Endothelial cell of hepatic sinusoid (primary cell): ENCODE results near the gene MBIP.

Source experiments
- in situ Hi-C: cut with HindIII; loops from 2 replicates; pipeline ENCODE4 v1.10.0; 2017; ENCODE audit warnings: low sequenced_read_pairs

The MBIP gene

DNA sequence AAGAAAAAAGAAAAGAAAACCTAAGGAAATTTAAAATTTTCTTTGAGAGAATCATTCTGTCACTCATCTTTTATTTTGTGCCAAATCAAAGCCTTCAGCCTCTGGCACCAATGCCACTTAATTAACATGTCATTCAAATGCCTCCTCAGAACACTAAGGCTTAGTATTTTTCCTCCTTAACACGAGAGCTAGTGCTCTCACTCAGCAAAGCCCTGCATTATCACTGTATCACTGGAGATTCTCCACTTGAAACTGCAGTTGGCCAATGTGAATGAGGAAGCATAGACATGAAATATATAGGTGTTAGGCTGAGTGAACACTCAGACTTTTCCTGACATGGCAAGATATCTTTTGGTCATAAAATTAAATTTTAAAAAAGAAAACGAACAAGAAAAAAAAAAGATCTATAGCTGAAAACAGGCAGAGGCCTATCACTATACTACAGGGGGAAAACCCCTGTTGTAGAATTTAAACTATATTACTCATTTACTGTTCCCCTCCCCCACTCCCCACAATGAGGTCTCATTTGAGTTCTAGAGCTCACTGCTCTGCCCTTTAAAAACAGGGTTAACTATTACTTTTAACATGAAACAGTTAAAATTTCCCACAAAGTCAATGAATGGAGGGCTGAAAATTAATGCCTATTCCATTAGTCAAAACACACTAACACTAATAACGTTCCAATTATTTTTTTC, 5.1 kb downstream of the MBIP start:
- in situ Hi-C loops = no loop called here

DNA sequence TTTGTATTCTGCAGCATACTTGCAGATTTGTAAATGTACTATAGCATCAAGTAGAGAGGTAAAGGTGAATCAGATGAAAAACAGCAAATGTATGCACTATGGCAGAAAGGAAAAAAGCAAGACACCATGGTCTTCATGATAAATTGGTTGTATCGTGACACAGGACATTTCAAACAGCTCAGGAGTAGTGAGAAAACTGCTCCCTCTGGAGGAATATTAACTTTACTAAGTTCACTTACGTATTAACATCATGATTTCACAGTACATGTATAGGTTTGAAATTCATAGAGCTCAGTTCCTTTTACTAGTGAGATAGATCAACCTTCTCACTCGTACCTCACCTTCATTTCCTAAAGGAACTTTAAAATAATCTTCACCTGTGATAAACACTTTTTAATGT, 6.5 kb downstream of the MBIP start:
- in situ Hi-C loops = no loop called here

DNA sequence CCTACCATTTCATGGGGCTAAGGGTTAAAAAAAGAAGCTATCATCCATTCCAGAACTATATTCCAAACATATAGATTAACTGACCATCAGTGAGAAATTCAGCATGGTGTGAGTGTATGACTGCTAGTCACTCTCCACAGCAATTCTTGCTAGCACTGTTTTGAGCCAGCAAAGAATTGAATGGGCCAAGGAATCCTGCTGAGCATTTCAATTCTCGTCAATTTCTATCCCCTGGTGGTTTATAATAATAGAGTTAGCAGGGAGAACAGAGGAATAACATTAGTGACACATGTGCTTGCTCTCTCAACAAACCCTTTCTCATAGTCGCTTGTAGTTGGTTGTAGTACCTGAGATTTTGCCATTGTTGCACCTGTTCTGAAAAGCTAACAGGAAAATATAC, 7.2 kb downstream of the MBIP start:
- in situ Hi-C loops = no loop called here

DNA sequence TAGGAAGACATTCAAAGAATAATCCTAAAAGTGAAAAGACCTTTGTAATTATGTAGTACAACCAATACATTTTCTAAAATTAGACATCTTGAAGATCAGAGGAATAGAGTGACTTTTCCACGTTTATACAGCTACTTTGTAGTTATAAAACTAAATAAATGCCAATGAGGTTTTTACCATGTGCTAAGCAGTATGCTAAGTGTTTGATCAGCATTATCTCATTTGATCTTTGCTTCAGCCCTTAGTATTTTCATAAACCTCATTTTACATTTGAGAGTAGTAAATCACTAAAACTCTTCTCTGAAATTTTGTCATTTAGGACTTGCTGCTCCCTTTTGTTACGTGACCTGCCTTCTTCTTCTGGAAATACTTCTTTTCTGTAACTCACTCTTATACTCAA, 13.6 kb downstream of the MBIP start:
- in situ Hi-C loops = no loop called here

DNA sequence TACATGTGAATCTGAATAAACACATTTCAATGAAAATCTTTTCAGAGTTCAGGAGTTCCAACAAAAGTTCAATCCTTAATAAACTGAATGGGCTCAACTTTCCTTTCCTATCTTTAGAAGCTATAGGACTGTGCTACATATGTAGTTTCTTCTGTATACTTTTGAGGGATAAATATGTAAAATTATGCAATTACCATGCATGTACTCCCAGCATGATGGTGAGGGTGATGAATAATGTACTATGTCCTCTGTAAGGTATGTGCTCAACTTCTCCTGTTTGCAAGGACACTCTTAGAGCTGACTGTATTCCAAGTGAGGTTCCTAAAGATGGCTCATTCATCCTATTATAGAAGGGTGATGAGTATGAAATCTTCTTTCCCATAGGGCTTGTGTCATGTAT, 15.5 kb downstream of the MBIP start:
- in situ Hi-C loops = no loop called here

DNA sequence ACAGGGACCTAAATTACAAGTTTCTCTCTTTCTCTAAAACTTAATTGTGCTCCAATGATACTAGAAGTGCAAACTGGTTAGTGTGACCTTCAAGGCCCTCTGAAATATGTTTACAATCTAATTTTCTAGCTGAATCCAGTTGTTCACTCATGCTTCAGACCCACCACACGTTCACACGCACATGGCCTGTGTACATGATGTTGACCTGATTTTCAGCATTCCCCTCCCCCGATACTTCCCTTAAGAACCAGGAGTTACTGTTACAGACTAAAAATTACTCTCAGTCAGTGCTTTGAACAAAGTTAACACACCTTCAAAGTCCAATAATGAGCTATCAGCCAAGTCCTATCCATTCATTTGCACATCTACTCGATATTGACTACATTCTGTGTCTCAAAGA, 16.5 kb downstream of the MBIP start:
- in situ Hi-C loops = no loop called here

DNA sequence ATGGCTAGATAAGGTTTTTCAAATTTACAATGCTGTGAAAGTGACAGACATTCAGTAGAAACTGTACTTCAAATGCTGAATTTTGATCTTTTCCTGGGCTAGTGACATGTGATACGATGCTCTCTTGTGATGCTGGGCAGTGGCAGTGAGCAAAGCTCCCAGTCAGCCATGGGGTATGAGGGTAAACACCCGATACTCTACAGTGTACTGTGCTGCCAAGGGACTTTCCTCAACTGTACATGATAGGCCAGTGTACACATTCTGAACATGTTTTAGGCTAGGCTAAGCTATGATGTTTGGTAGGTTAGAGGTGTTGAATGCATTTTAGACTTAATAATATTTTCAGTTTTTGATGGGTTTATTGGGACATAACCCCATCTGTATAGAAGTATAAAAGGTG, 17.6 kb downstream of the MBIP start:
- in situ Hi-C loops = no loop called here

DNA sequence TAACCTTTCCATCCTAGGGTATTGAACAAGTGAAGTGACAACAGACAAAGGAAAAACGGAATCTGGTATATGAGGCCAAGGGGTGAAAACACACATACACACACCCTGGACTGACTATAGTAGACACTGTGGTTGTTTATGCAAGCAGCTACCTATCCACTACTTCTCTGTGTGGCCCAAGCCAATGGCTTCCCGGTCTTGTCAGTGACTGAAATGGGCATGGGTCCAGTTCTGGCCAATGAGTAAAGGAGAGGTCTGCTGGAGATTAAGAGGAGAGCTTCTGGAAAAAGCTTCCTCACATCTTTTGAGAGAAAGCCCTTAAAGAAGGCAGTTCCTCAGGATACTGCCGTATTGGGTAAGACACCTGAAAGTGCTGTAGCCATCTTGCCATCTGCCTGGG, 19.3 kb downstream of the MBIP start:
- in situ Hi-C loops = no loop called here

DNA sequence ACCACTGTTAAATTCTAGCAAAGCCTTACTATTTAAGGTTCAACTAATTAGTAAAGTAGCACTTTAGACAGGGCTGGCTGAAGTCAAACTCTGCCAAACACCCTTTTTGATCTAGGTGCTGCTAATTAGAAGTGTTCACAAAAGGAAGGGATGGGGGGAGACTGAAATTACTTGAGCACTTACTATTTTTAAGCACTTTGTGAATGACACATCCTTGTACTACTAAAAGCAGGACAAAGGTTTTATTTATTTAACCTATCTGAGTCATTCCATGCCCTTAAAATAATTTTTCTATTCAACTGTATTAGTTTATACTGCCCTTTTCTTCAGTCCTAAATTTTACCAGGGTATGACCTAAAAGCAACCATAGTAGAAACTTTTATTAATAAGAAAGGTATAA, 20.1 kb downstream of the MBIP start:
- in situ Hi-C loops = no loop called here

DNA sequence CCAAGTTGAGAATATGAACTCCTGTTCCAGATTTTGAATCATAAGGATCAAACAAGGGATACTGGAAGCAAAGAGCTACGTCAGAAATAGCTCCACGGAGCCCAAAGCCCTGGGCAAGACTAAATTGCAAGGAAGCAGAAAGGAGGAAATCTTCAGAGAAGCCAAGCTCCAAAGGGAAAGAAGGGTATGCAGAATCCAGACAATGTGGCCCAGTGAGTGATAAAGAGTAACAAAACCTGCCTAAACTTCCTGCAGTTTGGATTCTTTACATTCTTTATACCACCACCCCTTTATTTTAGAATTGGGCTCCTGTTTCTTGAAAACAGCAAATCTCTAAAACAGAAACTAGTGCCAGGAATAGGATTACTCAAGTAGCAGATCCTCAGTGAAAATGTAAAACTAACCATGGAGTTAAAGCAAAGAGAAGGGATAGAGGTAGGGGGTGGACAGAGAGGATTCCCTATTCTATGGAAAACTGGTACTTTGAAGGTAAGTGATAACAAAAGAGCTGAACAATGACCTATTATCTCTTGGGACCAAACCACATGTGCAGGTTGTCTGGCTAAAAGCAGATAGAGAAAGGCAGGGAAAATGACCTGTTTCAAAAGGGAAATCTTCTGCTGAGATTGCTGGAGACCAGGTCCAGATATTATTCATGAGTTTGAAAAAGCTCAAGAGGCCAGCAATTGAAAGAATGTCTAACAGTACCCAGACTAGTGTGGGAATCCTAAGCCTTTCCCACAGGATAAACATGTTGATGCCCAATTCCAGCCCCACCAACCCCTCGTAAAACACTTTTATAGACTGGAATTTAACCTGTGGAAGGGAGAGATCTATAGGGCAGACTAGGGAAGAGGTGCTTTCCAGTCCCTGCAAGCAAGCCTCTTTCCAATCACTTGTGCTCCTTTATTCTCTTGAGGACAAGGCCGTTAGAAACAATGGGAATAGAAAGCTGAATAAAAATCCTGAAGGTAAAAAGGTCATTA, 24.5 kb downstream of the MBIP start:
- in situ Hi-C loops = no loop called here

DNA sequence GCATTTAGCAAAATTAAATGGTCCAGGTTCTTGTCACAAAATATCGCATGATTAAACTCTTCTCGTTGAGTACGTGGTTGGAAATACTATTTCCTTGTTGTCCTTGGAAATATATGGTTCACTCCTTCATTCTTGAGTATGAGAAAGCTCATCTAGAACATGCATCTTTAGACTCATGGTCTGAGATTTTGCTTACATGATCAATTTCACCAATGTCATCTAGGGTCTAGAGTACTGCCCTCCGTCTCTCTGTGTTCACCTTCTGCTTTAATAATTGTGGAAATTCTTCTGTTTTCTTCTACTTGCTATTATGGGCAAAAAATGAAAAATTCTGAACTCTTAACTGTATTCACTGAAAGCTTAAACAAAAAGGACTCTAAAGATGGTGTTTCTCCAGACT, 25.9 kb downstream of the MBIP start:
- in situ Hi-C loops = no loop called here

DNA sequence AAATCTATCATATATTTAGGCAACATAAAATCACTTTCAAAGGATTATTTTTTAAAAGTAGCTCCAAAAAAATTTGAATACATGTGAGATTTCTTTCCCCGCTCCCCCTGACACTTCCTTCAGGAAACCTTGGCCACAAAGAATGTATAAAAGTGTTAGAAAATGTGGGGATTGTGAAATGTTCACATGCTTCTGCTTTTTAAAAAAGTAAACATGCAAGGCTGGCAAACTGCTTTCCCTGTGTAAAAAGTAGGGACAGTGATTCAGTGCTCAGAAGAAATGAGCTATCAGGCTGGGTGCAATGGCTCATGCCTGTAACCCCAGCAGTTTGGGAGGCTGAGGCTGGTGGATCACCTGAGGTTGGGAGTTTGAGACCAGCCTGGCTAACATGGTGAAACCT, 26.6 kb downstream of the MBIP start:
- in situ Hi-C loops = no loop called here

DNA sequence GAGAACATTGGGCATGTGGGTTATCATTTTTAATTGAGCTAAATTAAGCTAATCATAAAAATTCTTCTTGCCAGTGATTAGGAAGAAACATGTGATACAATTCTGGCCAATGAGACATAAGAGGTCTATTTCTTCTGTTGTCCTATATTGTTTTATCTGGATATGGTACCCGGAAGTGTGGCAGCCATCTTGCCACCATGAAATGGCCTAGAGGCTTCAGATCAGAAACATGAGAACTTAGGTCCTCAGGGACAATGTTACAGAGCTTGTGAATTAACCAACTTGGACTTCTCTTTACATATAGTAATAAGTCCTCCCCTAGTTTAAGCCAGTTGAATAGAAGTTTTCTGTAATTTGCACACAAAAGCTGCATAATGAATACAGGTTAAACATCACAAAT, 30.5 kb downstream of the MBIP start:
- in situ Hi-C loops = no loop called here

DNA sequence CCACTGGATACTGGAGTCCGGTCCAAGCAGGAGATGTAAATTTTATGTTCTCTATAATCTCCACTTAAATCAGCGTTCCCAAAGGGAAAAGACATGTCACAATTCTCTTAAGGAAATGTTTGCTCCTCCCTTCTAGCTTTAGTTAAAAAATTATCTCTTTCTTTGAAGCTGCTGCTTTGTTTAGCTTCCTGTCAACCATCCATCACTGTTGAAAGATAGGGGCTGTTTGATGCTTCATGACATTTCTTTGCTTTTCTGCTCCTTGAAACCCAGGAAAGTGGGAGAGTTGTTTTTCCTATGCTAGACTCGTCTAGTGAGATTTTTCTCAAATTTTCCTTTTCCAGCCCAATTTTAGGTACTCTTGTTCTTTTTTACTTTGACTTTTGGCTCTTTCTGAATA, 31.9 kb downstream of the MBIP start:
- in situ Hi-C loops = no loop called here

DNA sequence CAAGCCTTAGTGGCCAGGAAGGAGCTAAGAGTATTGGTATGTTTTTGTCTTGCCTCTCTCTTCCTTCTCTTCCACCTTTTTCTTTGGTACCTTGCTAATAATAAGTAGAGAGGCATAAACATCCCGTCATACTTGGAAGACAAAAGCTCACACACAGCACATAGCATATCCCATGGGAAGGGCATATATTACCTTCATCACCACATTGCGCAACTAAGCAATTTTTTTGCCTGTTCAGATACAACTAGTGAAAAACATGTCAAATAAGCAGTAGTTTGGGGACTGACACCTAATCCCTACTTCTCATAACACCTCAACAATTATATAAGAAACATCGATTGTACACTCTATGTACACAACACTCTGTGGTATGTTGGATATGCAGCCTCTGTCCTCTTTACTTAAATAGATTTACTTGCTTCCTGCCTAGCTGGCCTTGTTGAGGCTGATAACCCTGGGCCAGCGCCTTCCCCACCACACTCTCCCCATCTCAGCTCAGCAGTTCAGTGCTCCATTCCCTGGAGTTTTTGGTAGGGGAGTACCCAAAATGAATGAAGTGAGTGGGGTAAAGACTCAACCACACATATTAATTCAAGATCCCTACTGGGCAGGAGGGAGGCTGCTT, 35.4 kb downstream of the MBIP start:
- in situ Hi-C loops = no loop called here

DNA sequence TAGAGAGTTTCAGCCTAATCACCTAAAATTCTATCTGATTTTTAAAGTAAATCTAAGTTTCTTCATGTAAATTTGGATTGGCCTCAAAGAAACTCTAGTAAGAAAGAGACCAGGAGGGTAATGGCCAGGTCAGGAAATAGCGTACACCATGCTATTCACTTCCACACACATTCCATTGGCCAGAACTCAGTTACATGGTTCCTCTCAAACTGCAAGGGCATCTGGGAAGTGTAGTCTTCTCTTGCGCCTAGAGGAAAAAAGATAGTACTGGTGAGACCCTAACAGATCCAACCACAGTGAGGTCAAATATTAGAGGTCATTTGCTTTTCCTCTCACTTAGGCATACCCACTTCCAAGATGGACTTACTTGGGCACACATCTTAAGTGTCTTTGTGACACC, 39.1 kb downstream of the MBIP start:
- in situ Hi-C loops = no loop called here

DNA sequence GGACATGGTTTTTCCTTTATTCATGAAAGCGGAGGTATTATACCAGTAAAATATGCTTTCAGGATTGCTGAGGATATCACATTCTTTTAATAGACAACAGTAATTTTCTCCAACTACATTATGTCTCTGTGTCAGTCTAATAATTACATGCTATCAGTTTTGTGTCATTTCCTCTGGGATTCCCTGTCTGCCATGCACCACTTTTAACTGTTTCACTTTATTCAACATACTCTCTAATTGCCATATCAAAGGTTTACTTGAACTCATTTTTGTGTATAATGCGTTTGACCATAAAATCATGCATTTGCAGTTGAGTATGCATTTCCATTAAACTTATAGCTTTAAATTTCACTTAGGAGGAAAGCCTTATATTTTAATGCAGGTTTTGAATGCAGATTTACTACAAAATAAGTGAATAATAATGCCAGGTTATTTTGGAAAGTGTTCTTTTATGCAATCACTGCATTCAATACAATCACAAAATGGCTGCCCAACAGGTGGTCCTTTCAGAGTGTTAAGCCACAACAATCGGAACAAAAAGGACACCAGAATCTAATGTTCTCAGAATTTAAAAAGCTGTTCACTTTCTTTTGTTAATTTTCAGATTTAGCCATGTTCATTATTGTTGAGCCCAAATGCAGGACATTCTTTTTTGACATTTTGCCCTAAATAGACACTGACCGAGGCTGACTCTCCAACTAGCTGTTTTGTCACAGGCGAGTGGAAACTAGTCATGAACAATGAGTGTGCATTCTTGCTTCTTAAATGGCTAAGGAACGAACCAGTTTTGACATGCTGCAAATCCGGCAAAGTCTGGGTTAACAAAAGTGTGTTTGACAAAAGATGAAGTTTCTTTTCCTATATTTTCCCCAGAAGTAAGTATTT, 40.9 kb downstream of the MBIP start:
- in situ Hi-C loops = no loop called here

DNA sequence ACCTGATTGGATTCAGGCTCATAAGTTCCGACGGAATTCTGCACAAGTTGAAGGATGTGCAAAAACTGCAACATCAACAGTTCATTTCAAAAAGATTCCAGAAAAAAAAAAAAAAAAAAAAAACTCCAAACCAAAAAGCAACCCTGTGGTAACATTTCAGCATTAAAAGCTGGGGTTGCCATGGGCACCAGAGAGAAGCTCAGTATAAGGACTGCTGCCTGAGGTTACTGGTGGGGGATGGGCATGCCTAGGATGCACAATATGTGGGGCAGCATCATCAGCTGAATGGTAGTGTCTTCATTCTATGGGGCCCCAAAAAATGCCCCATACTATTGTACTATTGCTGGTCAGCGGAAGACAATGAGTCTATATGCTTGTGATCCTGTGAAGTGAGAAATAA, 44.7 kb downstream of the MBIP start:
- in situ Hi-C loops = no loop called here

DNA sequence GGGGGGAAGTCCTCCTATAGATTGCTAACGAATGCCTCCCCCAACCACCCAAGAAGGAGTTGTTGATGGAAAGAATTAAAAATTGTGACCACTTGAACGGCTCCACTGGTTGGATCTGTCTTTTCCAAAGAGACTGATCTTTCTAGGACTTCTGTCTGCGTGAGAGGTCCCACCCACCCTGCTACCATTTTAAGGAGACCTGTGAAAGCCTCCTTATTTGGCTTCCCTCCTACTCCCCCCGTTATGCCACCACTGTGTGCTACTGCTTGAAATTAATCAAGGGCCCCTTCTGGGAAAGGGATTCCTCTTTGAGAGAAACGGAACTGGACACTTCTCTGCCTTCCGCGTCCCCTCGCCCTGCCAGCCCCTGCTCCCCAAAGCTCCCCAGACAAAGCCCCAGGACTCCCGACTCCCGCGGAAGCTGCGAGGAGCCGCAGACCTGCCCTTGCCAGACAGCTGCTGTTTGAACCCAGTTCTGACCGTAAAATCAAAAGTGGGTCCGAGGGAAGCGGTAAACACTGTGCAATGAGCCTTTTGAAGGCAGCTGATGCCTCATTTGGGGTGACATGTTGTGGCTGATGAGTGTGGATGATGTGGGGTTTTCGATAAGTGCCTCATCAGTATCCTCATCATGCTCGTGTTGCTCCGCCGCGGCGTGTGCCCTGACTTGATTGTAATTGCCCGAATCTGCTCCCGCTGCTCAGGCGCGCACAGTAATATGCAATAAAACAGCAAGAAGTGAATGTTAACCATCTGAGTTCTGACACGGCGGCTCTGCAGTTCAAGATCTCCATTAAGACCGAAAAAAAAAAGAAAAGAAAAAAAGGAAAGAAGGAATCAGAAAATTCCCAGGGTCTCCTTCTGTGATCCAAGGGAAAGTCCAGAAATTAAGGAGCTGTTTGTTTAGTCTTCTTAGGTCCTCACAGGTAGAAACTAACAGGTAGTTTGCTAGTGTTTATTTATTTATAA, 48.2 kb downstream of the MBIP start:
- in situ Hi-C loops = no loop called here

DNA sequence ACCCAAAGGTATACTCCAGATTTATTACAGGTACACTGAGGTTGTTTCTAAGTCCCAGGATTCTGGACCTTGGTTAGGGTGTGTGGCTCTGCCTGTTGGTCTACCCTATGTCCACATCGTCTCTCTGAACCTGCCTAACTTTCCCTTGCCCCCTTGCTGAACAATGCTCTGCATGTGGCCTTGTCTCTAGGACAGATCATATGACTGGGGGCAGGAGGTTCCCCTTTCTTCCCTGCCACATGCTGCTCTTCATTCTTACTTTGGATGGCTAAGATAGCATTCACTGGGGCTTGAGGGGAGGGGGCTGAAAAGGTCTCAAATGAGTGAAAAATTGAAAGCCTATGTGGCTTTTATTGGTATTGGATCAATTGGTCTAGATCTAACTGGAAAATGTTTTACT, 49.2 kb downstream of the MBIP start:
- in situ Hi-C loops = no loop called here
